Measurements from ENCODE around the gene RIPOR3.

RIPOR3 gene

DNA sequence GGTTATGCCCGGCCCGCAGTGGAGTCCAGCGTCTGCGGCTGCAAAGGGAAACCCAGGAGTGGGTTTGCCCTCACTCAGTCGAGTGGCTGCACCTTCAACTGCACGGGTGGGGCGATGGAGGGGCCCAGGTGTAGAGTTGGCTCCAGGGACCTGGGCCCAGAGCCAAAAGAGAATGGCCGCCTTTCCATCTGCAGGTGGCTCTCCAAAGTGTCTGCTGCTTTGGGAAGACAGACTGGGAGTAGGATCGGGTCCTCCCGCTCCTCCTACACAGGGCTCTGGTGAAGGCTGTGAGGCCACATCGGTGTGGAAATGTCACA, 101.0 kb downstream of the RIPOR3 start:
- TF ChIP-seq, protein P1, sequence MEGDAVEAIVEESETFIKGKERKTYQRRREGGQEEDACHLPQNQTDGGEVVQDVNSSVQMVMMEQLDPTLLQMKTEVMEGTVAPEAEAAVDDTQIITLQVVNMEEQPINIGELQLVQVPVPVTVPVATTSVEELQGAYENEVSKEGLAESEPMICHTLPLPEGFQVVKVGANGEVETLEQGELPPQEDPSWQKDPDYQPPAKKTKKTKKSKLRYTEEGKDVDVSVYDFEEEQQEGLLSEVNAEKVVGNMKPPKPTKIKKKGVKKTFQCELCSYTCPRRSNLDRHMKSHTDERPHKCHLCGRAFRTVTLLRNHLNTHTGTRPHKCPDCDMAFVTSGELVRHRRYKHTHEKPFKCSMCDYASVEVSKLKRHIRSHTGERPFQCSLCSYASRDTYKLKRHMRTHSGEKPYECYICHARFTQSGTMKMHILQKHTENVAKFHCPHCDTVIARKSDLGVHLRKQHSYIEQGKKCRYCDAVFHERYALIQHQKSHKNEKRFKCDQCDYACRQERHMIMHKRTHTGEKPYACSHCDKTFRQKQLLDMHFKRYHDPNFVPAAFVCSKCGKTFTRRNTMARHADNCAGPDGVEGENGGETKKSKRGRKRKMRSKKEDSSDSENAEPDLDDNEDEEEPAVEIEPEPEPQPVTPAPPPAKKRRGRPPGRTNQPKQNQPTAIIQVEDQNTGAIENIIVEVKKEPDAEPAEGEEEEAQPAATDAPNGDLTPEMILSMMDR (IDR thresholded peaks at IDR 0.05), result no peak
- H3K4me3 ChIP-seq (ENCODE audit: low read depth in 1 of 2, low read length in 1 of 2), result no peak overlapping the region
- no peaks in the 10 kb centered on the region for H3K9me3 ChIP-seq
- no peak overlapping the region for H3K27ac ChIP-seq
- no peaks in the 10 kb centered on the region for H3K27me3 ChIP-seq
- H3K36me3 ChIP-seq, result peaks cover 64% of the 10 kb centered on the region
- peaks cover 0 to 1% of the 10 kb centered on the region in 2 experiments for H3K4me1 ChIP-seq (ENCODE audit: control insufficient read depth in 1 of 2, insufficient read depth in 1 of 2, low read depth in 1 of 2, low read length in 1 of 2)

DNA sequence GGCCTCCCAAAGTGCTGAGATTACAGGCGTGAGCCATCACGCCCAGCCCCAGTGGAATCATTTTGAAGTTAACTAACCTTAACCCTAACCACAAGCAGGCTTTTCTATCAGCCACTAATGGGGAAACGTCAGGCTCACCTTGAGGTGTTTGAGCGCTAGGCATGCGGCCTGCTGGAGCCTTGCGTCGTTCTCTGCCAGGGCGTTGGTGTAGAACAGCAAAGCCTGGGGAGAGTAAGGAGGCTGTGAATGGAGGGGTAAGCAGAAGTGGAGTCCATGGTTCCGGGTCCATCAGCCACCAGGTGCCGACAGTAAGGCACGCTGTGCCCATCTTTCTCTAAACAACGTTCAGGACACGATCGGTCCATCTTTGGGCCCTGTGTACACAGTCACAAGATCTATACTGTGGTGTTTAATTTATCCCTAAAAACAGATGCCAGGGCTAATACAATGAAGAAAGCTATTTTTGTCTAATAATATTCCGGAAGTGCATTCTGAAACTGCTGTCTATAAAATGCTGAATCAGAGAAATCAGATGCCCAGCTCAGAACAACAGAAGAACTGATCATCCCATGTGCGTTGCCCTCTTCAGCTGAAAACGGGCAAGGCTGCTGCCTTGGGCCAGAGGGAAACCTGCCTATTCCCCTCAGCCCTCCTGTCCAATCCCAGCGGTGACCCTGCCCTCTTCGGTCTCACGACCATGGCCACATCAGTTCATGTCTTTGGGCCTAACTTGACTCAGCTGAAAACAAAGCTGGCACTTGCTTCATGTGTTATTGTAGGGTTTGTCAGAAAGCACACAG, 101.6 kb downstream of the RIPOR3 start:
- Histone ChIP-seq H3K4me1 (ENCODE audit: control insufficient read depth in 1 of 2, insufficient read depth in 1 of 2, low read depth in 1 of 2, low read length in 1 of 2) (peaks cover 5 to 7% of the 10 kb centered on the region in 2 experiments), H3K27me3 (no peaks in the 10 kb centered on the region), H3K36me3 (peaks cover 69% of the 10 kb centered on the region), H3K27ac (no peak overlapping the region), H3K9me3 (no peaks in the 10 kb centered on the region), H3K4me3 (ENCODE audit: low read depth in 1 of 2, low read length in 1 of 2) (no peak overlapping the region)
- TF ChIP-seq, protein P1 (IDR thresholded peaks at IDR 0.05), result no peak

DNA sequence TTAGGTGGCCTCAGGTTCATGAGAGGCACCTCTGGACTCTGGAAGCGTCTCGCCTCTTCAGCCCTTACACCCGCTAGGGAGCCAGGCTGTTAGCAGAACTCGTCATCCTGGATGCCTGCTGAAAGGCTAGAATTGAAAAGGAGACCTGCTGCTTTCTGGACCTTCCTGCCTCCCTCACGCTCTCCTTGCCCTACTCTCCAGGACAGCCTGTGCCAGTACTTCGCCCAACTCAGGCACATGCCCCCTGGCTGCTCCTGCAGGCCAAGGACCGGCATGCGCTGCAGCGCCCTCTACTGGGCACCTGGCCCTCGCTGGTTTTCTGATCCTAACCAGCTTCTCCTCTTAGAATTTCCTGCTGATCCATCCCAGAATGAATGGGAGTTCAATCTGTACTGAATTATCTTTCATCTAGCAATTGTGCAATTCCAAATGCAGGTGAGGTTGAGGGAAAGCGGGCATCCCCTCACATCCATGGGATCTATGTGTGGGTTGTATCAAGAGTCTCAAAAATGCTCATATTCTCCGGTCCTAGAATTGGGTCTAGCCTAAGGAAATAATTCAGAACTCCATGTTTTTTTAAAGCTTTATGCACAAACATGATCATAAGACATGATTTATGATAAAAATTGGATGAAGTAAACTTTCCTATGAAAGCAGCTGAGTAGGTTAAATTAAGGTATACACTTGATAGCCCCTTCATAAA, 103.2 kb downstream of the RIPOR3 start:
- TF ChIP-seq, protein P1 (IDR thresholded peaks at IDR 0.05), result peak; percentile 70
- Histone ChIP-seq H3K36me3 (peaks cover 84% of the 10 kb centered on the region), H3K27me3 (no peaks in the 10 kb centered on the region), H3K4me3 (ENCODE audit: low read depth in 1 of 2, low read length in 1 of 2) (no peak overlapping the region), H3K27ac (no peak overlapping the region), H3K9me3 (no peaks in the 10 kb centered on the region), H3K4me1 (ENCODE audit: control insufficient read depth in 1 of 2, insufficient read depth in 1 of 2, low read depth in 1 of 2, low read length in 1 of 2) (peaks cover 13 to 14% of the 10 kb centered on the region in 2 experiments)

DNA sequence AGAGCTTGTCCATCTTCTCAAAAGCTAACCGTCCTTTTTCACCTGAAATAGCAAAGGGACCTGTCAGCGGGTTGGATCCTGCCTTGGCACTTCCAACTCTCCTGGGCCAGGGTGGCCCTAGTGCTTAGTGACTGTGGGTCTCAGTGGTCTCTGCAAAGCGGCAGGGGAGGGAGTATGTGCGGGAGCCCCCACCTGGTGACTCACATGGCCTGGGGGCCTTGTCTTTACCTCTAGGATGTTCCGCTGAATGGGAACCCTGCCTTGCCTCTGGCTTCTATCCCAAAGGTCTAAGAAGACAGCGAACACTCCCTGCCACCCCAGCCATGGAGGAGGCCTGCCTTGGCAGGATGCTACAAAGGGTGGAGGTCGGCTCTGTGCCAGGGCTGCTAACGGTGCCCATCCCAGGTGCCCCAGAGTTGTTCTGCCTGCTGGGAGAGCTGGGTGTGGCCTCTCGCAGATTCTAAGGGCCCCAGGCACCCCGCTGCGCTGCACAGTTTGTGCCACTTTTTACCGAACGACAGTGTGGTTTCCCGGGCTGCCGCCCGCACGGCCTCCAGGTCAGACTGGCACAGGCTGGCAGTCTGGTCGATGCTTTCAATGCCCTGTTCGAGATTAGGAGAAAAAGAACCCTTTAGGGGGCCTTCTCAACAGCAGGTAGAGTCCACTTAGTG, 103.9 kb downstream of the RIPOR3 start:
- Histone ChIP-seq H3K4me1 (ENCODE audit: control insufficient read depth in 1 of 2, insufficient read depth in 1 of 2, low read depth in 1 of 2, low read length in 1 of 2) (peaks cover 13 to 14% of the 10 kb centered on the region in 2 experiments), H3K27ac (no peak overlapping the region), H3K27me3 (no peaks in the 10 kb centered on the region), H3K9me3 (no peaks in the 10 kb centered on the region), H3K4me3 (ENCODE audit: low read depth in 1 of 2, low read length in 1 of 2) (no peak overlapping the region), H3K36me3 (peaks cover 86% of the 10 kb centered on the region)
- TF ChIP-seq, protein P1 (IDR thresholded peaks at IDR 0.05), result no peak

DNA sequence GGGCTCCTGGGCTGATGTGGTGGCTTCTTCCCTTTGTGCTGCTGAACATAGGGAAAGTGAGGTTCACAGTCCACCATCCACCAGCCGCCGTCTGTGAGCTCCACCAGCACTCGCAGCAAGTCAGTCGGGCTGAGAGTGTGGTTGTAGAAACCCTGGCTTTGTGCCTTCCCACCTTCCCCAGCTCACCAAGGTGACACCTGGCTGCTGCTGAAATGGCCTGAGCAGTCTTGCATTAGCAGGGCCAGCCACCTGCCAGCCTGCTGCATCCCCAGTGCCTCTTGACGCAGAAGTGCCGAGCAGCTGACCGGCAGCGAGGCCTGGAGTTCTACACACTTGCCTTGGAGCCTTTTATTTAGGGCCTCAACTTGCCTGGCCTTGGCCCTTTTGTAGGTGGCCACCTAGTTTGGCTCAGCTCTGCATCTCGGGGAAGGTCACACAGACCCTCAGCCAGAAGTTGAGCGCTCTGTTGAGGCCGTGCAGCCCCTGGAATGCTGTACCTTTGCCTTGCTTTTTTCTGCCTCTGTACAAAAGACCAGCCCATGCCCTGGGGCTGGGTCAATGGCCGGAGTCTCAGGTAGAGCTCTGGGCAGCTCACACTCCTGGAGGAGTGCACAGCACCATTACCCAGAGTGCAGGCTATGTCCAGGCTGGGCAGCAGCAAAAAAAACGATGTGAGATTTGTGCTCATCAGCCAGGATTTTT, 104.7 kb downstream of the RIPOR3 start:
- H3K27ac ChIP-seq, result no peak overlapping the region
- no peaks in the 10 kb centered on the region for H3K9me3 ChIP-seq
- TF ChIP-seq, protein P1 (IDR thresholded peaks at IDR 0.05), result no peak
- peaks cover 87% of the 10 kb centered on the region for H3K36me3 ChIP-seq
- no peak overlapping the region for H3K4me3 ChIP-seq (ENCODE audit: low read depth in 1 of 2, low read length in 1 of 2)
- peaks cover 13 to 14% of the 10 kb centered on the region in 2 experiments for H3K4me1 ChIP-seq (ENCODE audit: control insufficient read depth in 1 of 2, insufficient read depth in 1 of 2, low read depth in 1 of 2, low read length in 1 of 2)
- no peaks in the 10 kb centered on the region for H3K27me3 ChIP-seq
